ENCODE data around the gene FHIT.

FHIT gene

DNA sequence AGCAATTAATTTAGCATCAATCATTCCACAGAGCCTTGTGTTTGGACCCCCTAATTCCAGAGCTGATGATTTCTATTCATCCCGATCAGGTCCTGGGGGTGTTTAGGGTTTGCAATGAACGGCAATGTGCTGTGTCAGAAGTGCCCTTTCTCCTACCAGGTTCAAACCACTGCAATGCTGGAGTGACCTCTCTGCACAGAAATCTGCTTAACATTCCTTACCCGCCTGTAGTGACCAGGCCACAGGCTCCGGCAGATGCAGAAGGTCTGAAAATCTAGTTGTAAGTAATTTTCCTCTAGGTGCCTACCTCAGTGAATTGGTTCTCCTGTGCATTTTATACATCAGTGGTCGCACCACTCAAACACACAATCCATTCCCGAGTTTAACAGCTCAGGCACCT, 1476.1 kb downstream of the FHIT start:
- Histone ChIP-seq H3K4me1 (ENCODE audit: control insufficient read depth in 1 of 2, insufficient read depth in 2 of 2, low read length in 2 of 2) (no peaks in the 10 kb centered on the region), H3K27ac (ENCODE audit: low read depth, low read length) (no peak overlapping the region), H3K27me3 (ENCODE audit: control insufficient read depth in 1 of 2, insufficient read depth in 2 of 2, low read length in 2 of 2) (no peaks in the 10 kb centered on the region), H3K36me3 (ENCODE audit: control insufficient read depth in 1 of 2, insufficient read depth in 2 of 2, low read length in 2 of 2) (no peaks in the 10 kb centered on the region), H3K9ac (ENCODE audit: low read depth in 1 of 2, low read length in 2 of 2) (no peak overlapping the region), H3K9me3 (ENCODE audit: control insufficient read depth in 1 of 2, low read length in 2 of 2) (no peaks in the 10 kb centered on the region), H3K4me3 (ENCODE audit: low read depth in 1 of 2, low read length in 2 of 2) (no peak overlapping the region)

DNA sequence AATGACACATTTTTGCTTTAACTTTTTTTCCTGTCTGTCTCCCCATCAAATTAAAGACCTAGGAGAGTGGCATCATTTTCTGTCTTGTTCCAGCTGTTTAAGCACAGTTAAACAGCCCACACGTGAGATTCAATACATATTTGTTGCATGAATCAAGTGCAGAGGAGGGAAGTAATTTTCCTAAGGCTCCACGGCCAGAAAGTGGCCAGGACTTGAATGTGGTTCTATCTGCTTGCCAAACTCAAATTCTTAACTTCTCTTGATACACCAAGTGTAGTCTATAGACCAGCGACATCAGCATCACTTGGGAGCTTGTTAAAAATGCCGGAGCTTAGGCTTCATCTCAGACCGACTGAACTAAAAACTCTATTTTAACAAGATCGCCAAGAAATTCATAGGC, 1476.6 kb downstream of the FHIT start:
- no peak overlapping the region for H3K9ac ChIP-seq (ENCODE audit: low read depth in 1 of 2, low read length in 2 of 2)
- no peaks in the 10 kb centered on the region for H3K36me3 ChIP-seq (ENCODE audit: control insufficient read depth in 1 of 2, insufficient read depth in 2 of 2, low read length in 2 of 2)
- no peaks in the 10 kb centered on the region for H3K4me1 ChIP-seq (ENCODE audit: control insufficient read depth in 1 of 2, insufficient read depth in 2 of 2, low read length in 2 of 2)
- H3K9me3 ChIP-seq (ENCODE audit: control insufficient read depth in 1 of 2, low read length in 2 of 2), result no peaks in the 10 kb centered on the region
- no peak overlapping the region for H3K27ac ChIP-seq (ENCODE audit: low read depth, low read length)
- H3K4me3 ChIP-seq (ENCODE audit: low read depth in 1 of 2, low read length in 2 of 2), result no peak overlapping the region
- no peaks in the 10 kb centered on the region for H3K27me3 ChIP-seq (ENCODE audit: control insufficient read depth in 1 of 2, insufficient read depth in 2 of 2, low read length in 2 of 2)

DNA sequence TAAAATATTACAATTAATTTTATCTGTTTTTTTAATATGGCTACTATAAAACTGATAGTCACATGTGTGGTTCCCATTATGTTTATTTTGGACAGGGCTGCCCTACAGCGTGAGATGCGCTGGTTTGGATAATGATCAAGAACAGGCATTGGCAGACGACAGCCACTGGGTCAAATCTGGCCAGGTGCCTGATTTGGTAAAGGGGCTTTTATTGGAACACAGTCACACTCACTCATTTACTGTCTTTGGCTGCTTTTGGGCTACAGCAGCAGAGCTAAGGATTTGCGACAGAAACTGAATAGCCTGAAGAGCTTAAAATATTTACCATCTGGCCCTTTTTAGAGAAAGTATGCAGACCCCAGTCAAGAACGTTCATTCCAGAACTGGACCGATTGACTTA, 1477.3 kb downstream of the FHIT start:
- H3K4me1 ChIP-seq (ENCODE audit: control insufficient read depth in 1 of 2, insufficient read depth in 2 of 2, low read length in 2 of 2), result no peaks in the 10 kb centered on the region
- no peak overlapping the region for H3K4me3 ChIP-seq (ENCODE audit: low read depth in 1 of 2, low read length in 2 of 2)
- no peaks in the 10 kb centered on the region for H3K27me3 ChIP-seq (ENCODE audit: control insufficient read depth in 1 of 2, insufficient read depth in 2 of 2, low read length in 2 of 2)
- no peak overlapping the region for H3K9ac ChIP-seq (ENCODE audit: low read depth in 1 of 2, low read length in 2 of 2)
- no peaks in the 10 kb centered on the region for H3K9me3 ChIP-seq (ENCODE audit: control insufficient read depth in 1 of 2, low read length in 2 of 2)
- no peak overlapping the region for H3K27ac ChIP-seq (ENCODE audit: low read depth, low read length)
- H3K36me3 ChIP-seq (ENCODE audit: control insufficient read depth in 1 of 2, insufficient read depth in 2 of 2, low read length in 2 of 2), result no peaks in the 10 kb centered on the region

DNA sequence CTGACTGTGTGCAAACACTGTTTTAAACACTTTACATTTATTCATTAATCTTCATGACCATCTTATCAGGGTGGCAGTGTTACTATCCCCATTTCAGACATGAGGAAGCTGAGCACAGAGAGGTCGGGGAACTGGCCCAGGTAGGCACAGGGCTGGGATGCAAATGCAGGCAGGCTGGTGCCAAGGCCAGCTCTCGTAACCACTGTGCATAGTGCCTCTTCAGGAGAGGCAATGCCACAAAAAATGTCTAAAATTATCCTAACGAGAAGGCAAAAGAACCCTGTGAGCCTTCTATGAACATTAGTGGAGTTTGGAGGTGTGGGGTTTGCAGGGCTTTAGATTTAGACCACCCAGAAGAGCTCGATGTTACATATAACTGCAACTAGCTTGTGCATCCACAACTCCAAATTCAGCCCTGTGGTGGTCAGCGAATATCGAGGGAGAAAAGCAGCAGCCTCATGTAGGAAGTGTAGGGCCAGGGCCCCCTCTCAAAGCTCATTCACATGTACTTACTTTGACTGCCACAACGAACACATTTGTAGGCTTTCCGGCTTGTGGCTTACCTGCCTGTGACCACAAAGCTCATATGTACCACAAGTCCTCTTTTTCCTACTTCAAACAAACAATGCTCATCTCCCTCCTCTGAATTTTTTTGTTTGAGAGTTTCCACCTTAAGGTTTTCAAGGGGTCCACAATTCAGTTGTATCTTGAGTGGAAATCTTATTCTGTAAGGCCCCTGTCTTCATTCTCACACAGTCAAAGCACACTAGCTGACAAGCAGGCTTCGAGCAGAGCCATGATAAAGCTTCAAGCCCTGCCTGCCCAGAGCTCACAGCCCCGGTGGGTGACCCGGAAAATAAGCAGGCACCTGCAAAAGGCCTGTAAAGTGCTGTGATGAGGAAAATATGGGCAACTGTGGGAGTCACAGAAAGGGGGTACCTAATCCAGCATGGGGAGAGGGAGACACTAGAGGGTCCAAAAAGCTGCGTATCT, 1478.5 kb downstream of the FHIT start:
- Histone ChIP-seq H3K9ac (ENCODE audit: low read depth in 1 of 2, low read length in 2 of 2) (no peak overlapping the region), H3K36me3 (ENCODE audit: control insufficient read depth in 1 of 2, insufficient read depth in 2 of 2, low read length in 2 of 2) (no peaks in the 10 kb centered on the region), H3K4me3 (ENCODE audit: low read depth in 1 of 2, low read length in 2 of 2) (no peak overlapping the region), H3K27me3 (ENCODE audit: control insufficient read depth in 1 of 2, insufficient read depth in 2 of 2, low read length in 2 of 2) (no peaks in the 10 kb centered on the region), H3K27ac (ENCODE audit: low read depth, low read length) (no peak overlapping the region), H3K9me3 (ENCODE audit: control insufficient read depth in 1 of 2, low read length in 2 of 2) (no peaks in the 10 kb centered on the region), H3K4me1 (ENCODE audit: control insufficient read depth in 1 of 2, insufficient read depth in 2 of 2, low read length in 2 of 2) (no peaks in the 10 kb centered on the region)

DNA sequence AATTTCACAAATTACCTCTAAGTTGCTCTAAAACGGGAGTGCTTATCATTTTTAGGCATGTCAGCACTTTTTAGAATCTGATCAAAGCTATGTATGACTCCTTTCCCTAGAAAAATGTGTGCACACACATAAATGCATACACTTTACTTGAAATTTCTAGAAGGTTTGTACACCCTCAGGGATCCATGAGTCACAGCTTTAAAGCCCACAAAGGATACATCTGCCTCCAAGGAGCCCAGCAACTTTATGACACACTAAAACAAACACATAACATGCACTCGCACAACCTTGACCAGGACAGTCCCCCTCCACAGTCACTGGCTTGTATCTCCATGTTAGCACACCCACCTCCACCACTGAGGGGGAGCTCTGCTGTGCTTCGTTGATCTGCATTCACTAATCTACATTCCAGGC, 1479.5 kb downstream of the FHIT start:
- Histone ChIP-seq H3K4me1 (ENCODE audit: control insufficient read depth in 1 of 2, insufficient read depth in 2 of 2, low read length in 2 of 2) (no peaks in the 10 kb centered on the region), H3K36me3 (ENCODE audit: control insufficient read depth in 1 of 2, insufficient read depth in 2 of 2, low read length in 2 of 2) (no peaks in the 10 kb centered on the region), H3K27ac (ENCODE audit: low read depth, low read length) (no peak overlapping the region), H3K9ac (ENCODE audit: low read depth in 1 of 2, low read length in 2 of 2) (no peak overlapping the region), H3K27me3 (ENCODE audit: control insufficient read depth in 1 of 2, insufficient read depth in 2 of 2, low read length in 2 of 2) (no peaks in the 10 kb centered on the region), H3K9me3 (ENCODE audit: control insufficient read depth in 1 of 2, low read length in 2 of 2) (no peaks in the 10 kb centered on the region), H3K4me3 (ENCODE audit: low read depth in 1 of 2, low read length in 2 of 2) (no peak overlapping the region)

- Histone ChIP-seq H3K36me3 (ENCODE audit: control insufficient read depth in 1 of 2, insufficient read depth in 2 of 2, low read length in 2 of 2) (no peaks in the 10 kb centered on the region), H3K4me1 (ENCODE audit: control insufficient read depth in 1 of 2, insufficient read depth in 2 of 2, low read length in 2 of 2) (peaks cover 0 to 7% of the 10 kb centered on the region in 2 donors), H3K27me3 (ENCODE audit: control insufficient read depth in 1 of 2, insufficient read depth in 2 of 2, low read length in 2 of 2) (no peaks in the 10 kb centered on the region), H3K4me3 (ENCODE audit: low read depth in 1 of 2, low read length in 2 of 2) (no peak overlapping the region), H3K27ac (ENCODE audit: low read depth, low read length) (no peak overlapping the region), H3K9me3 (ENCODE audit: control insufficient read depth in 1 of 2, low read length in 2 of 2) (no peaks in the 10 kb centered on the region), H3K9ac (ENCODE audit: low read depth in 1 of 2, low read length in 2 of 2) (no peak overlapping the region)
Measured at GRCh38 chr3:59769127-59769750, 1482.0 kb downstream of the FHIT start.

DNA sequence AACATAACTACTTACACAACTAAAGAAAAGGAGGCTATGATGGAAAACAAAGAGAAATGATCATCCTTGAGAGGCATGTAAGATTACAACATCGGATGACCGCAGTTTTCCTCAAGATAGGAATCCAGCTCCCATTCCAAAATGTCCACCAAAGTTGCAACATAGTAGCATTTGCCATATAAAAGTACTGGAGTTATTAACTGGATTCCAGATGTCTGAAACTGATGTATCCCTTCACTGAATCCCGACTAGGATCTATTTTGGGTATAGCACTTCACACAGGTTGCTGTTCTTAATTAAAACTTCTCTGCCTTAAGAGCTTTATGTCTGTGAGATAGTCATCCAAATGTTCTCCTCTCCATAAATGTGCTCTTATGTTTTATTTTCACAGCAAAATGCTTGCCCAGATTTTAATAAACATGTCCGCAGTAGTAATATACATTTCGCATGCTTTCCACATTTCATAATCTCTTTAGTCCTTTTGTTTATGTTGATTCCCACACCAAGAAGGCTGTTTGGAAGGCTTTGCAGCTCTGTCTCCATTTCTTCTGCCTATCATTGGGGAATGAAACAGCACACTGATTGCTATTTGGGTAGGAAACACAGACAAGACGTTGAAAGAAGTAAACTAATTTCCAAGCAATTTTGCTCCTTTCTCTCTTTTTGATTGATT, 1484.9 kb downstream of the FHIT start:
- H3K27me3 ChIP-seq (ENCODE audit: control insufficient read depth in 1 of 2, insufficient read depth in 2 of 2, low read length in 2 of 2), result no peaks in the 10 kb centered on the region
- no peaks in the 10 kb centered on the region for H3K9me3 ChIP-seq (ENCODE audit: control insufficient read depth in 1 of 2, low read length in 2 of 2)
- no peak overlapping the region for H3K4me3 ChIP-seq (ENCODE audit: low read depth in 1 of 2, low read length in 2 of 2)
- H3K9ac ChIP-seq (ENCODE audit: low read depth in 1 of 2, low read length in 2 of 2), result no peak overlapping the region
- peaks cover 0 to 26% of the 10 kb centered on the region in 2 donors for H3K4me1 ChIP-seq (ENCODE audit: control insufficient read depth in 1 of 2, insufficient read depth in 2 of 2, low read length in 2 of 2)
- no peak overlapping the region for H3K27ac ChIP-seq (ENCODE audit: low read depth, low read length)
- H3K36me3 ChIP-seq (ENCODE audit: control insufficient read depth in 1 of 2, insufficient read depth in 2 of 2, low read length in 2 of 2), result no peaks in the 10 kb centered on the region

GRCh38 chr3:59764171-59764570, 1487.1 kb downstream of the FHIT start:
- Histone ChIP-seq H3K4me3 (ENCODE audit: low read depth in 1 of 2, low read length in 2 of 2) (no peak overlapping the region), H3K4me1 (ENCODE audit: control insufficient read depth in 1 of 2, insufficient read depth in 2 of 2, low read length in 2 of 2) (peaks cover 5 to 41% of the 10 kb centered on the region in 2 donors), H3K36me3 (ENCODE audit: control insufficient read depth in 1 of 2, insufficient read depth in 2 of 2, low read length in 2 of 2) (no peaks in the 10 kb centered on the region), H3K9ac (ENCODE audit: low read depth in 1 of 2, low read length in 2 of 2) (no peak overlapping the region), H3K27ac (ENCODE audit: low read depth, low read length) (no peak overlapping the region), H3K9me3 (ENCODE audit: control insufficient read depth in 1 of 2, low read length in 2 of 2) (no peaks in the 10 kb centered on the region), H3K27me3 (ENCODE audit: control insufficient read depth in 1 of 2, insufficient read depth in 2 of 2, low read length in 2 of 2) (no peaks in the 10 kb centered on the region)

GRCh38 chr3:59762941-59763340, 1488.3 kb downstream of the FHIT start:
- Histone ChIP-seq H3K4me3 (ENCODE audit: low read depth in 1 of 2, low read length in 2 of 2) (no peak overlapping the region), H3K9me3 (ENCODE audit: control insufficient read depth in 1 of 2, low read length in 2 of 2) (no peaks in the 10 kb centered on the region), H3K27me3 (ENCODE audit: control insufficient read depth in 1 of 2, insufficient read depth in 2 of 2, low read length in 2 of 2) (no peaks in the 10 kb centered on the region), H3K27ac (ENCODE audit: low read depth, low read length) (no peak overlapping the region), H3K4me1 (ENCODE audit: control insufficient read depth in 1 of 2, insufficient read depth in 2 of 2, low read length in 2 of 2) (peaks cover 6 to 47% of the 10 kb centered on the region in 2 donors), H3K9ac (ENCODE audit: low read depth in 1 of 2, low read length in 2 of 2) (no peak overlapping the region), H3K36me3 (ENCODE audit: control insufficient read depth in 1 of 2, insufficient read depth in 2 of 2, low read length in 2 of 2) (no peaks in the 10 kb centered on the region)

Data from duodenal mucosa (tissue), 2 donors.